GM19395 (cell line): Measurements from ENCODE around the gene LMOD1.
"Not testable (repeated sequence)": the region's sequence is repeated elsewhere in the genome, so short reads cannot be mapped to it uniquely, and the experiment has no call there.

Experiments
- ATAC-seq: cut with Tn5 transposase; IDR thresholded peaks from one replicate; pipeline ENCODE4 v1.9.1; 2021; ENCODE audit warnings: mild to moderate bottlenecking, moderate library complexity; ENCODE audit not compliant: unreplicated experiment

The LMOD1 gene

DNA sequence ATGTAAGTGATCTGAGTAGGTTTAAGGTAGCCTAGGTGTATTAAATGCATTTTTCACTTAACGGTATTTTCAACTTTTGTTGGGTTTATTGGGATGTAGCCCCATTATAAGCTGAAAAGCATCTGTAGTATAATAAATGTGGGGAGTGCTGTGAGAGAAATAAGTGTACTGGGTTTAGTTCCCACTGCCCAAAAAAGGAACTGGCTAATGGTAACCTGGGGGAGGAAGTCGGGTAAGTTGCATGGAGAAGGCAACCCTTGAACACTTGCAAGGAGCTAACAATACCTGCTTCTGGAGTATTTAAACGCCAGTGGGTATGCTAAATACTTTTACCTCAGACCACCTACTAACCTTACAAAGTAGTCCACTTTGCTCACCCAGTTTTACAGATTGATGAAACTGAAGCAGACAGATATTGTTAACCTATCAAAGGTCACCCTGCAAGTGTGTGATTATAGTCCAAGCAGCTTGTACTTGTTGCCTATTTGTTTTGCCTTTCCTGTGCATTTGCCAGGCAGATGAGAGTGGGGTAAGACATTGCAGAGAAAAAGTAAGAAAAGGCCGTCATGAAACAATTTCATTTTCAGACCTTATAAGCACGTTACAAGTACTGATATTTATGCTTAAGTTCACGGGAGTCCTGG, 65.3 kb downstream of the LMOD1 start:
- no peak for ATAC-seq

DNA sequence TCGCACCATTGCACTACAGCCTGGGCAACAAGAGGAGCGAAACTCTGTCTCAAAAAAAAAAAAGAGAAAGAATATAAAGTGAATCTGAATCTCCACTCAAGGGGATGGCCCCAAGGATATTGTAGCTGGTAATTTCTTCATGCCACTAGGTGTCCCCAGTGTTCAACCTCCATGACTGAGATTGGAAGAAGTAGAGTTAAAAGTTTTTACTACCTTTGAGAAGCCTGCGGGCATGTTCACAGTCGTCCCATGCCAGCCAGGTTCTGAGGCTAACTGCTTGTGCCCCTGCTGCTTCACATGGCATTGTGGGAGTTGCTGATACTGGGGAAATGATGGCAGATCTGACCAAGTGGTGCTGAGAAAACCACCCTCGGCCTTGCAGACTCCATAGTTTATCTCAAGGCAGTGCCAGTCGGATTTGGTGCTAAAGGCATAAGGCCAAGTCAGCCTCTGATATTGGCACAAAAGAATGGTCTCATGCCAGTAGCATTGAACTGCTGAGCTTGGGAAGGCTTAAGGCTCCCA, 68.4 kb downstream of the LMOD1 start:
- ATAC-seq: no peak

DNA sequence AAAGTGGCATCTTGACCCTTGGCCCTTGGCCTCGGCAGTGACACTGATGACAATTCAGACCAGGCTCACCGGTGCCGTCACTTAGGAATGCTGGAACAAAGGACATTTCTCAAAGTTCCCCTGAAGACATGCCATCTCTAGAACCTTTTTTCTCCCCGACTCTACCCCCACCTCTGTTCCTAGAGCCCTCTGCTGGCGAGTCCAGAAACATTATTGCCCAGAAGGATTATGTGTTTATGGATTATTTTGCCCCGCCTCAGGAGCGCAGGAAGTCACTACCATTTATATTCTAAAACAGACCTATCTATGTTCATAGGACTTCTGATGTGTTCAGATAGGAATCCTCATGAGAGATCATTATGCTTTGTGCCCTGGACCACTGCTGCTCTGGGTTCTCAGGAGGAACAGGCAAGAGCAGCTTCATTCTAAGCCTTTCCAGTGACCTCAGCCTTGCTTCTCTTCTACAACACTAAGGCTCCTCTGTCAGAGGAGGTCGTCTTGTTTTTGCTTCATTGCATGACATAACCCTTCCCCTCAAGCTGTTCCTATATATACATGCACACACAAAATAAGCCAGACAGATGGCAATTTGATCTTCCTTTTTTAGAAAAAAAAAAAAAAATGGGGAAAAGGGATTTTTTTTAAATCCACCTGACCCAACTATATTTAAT, 70.1 kb downstream of the LMOD1 start:
- ATAC-seq: no peak

DNA sequence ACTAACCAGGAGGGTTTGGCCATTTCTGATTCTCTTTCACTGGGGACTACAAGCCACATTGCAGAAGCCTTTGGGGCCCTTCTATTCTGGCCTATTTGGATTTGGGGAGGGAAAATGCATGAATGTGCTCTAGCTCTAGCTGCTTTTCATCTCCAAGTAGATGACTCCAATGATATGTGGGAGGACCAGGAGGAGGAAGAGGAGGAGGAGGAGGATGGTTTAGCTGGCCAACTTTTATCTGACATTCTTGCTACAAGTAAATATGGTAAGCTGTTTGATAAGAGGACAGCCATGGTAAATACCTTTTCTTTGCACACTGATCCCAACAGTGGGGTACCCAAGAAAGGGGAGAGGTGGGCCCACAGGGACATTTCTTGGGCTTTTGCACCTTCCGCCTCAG, 71.7 kb downstream of the LMOD1 start:
- no peak for ATAC-seq

DNA sequence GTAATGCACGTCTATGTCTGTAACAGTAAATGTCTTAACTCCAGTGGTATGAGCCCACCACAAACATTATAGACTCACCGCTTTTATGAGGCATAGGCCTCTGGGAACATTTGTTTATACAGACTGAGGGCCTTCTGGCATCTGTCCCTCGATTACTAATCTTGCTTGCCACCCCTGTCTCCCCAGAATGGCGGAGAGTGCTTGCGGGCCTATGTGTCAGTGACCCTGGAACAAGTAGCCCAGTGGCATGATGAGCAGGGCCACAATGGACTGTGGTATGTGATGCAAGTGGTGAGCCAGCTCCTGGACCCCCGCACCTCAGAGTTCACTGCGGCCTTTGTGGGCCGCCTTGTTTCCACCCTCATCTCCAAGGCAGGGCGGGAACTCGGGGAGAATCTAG, 76.0 kb downstream of the LMOD1 start:
- no peak for ATAC-seq

DNA sequence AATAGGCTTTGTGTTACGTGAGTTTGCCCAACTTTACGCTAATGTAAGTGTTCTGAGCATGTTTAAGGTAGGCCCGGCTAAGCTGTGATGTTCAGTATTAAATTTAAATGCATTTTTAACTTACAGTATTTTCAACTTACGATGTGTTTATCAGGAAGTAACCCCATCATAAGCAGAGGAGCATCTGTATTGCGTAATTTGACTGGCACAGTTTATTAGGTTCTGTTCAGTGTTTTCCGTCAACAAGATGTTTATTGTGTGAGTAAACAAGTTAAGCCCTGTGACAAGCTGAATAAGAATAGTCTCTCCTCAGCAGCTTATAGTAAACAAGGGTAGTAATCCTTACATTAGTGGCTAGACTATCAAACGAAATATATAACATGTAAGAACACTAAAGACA, 84.9 kb downstream of the LMOD1 start:
- ATAC-seq: no peak

DNA sequence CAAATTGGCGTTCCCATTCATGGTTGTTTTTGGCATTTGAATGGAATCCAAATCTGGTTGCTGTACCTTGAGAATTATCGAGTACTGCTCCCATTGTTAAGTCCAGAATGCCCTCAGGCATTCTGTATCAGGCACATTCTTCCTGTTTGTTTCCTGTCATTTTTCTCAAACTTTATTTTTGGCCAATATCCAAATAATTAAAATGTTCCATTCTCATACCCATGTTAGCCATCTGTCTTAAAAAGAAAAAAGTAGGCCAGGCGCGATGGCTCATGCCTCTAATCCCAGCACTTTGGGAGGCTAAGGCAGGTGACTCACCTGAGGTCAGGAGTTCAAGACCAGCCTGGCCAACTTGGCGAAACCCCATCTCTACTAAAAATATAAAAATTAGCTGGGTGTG, 86.9 kb downstream of the LMOD1 start:
- ATAC-seq: no peak

DNA sequence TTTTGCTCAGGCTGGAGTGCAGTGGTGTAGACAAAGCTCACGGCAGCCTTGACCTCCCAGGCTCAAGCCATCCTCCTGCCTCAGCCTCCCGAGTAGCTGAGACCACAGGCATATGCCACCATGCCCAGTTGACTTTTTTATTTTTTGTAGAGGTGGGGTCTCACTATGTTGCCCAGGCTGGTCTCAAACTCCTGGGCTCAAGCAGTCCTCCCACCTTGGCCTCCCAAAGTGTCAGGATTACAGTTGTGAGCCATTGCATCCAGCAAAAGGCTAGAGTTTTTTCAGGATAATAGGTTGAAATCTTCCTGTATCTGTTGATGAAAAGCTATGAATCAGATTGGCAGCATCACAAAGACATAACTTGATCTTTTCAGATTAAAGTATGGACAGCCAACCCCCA, 89.6 kb downstream of the LMOD1 start:
- not testable (repeated sequence) for ATAC-seq

DNA sequence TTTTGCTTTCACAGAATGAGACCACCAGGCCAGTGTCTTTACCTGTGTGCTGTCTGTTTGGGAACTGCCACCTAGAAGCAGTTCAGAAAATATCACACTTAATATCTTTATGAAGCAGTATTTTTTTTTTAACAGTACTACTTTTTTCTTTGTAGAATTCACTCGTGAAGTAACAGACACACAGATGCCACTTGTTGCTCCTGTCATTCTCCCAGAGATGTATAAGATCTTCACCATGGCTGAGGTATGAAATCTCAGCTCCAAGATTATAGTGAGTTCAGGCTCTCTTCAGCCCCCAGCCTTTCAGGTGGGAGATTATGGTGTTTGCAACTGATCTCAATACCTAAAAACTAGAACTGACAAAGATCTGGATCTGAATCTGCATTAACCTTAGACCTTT, 94.4 kb downstream of the LMOD1 start:
- no peak for ATAC-seq

DNA sequence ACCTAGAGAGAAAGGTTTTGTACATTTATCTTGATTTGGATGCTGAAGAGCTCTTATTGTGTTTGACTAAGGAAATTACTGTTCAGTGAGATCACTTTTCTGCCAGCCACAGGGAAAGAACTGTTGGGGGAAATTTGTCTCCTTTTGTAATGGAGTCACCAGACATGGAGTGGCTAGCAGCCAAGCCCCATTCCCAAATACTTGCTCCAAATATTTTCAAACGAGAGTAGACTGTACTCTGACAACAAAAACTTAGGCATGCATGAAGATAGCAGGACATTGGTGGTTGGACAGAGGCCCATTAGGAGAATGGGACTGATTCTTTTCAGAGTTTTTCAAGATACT, 96.3 kb downstream of the LMOD1 start:
- ATAC-seq: no peak

DNA sequence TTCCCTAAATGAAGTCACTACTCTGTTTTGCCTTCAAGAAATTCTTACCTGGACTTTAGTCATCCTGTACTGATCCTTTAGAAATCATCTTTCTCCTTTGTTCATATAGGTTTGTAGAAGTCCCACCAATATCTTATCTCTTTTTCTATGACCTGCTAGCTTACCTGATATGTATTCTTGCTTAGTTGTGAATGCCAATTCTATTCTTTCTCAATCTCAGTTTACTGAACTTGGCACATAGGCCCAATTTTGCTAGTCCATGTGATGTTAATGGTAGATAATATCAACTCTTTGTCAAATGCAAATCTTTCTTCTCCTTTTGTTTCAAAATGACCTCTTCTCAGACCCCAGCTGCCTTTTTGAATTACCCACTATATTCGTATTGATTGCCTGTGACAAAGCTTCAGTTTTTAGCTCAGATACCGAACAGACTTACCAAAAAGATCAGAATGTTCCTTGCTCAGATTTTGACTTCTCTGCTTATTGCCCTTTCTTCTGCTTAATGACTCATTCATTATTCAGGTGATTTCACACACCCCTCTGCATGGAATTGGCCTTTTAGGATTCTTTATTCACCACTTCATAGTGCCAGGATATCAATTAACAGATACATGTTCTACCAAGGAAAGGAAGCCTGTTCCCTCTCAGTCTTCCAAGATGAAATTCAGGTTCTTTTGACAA, 96.8 kb downstream of the LMOD1 start:
- no peak for ATAC-seq

DNA sequence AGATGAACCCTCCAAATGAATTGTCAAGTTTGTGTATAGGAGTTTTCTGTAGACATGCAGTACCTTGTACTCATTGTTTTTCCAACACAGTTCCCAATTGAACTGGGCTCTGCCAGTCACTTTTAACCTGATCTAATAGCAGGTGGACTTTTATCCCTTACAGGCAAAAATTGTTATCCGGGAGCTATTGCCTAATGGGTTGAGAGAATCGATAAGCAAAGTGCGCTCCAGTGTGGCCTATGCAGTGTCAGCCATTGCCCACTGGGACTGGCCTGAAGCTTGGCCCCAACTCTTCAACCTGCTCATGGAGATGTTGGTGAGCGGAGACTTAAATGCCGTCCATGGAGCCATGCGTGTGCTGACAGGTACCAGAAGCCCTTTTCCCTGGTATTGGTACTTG, 98.1 kb downstream of the LMOD1 start:
- no peak for ATAC-seq

DNA sequence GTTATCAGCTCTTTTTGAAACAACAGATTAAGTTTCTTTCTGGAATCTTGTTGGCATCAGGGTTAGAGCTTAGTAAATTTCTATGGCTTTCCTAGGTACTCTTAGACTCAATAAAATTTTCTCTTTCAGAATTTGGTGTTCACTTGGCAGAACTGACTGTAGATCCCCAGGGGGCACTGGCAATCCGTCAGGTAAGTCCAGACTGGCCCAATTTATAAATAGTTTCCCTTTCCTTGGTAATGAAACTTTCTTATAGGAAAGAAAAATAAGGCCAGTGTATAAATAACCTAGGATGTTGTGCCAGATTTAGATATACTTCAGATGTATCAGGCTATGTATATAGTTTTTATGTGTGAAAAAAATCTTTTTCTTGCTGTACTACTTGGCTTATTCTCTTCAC, 99.2 kb downstream of the LMOD1 start:
- no peak for ATAC-seq
